Measurements from ENCODE around the gene STX1A. TPM values are rescaled to one million over a fixed set of nuclear protein-coding genes. Genes with fewer than 3 reads are reported as not detected.

Gene STX1A
- total RNA-seq, 4 donors from 2014 or later = 2.3 to 19.1 (median 11.0) TPM

- no peaks in the 10 kb centered on the region for H3K4me1 ChIP-seq
- no peaks in the 10 kb centered on the region for H3K36me3 ChIP-seq
- no peaks in the 10 kb centered on the region for H3K9me3 ChIP-seq
- no peak overlapping the region for H3K4me3 ChIP-seq
- TF ChIP-seq POLR2A (IDR thresholded peaks at IDR 0.05) = no peak
- TF ChIP-seq, protein P1, sequence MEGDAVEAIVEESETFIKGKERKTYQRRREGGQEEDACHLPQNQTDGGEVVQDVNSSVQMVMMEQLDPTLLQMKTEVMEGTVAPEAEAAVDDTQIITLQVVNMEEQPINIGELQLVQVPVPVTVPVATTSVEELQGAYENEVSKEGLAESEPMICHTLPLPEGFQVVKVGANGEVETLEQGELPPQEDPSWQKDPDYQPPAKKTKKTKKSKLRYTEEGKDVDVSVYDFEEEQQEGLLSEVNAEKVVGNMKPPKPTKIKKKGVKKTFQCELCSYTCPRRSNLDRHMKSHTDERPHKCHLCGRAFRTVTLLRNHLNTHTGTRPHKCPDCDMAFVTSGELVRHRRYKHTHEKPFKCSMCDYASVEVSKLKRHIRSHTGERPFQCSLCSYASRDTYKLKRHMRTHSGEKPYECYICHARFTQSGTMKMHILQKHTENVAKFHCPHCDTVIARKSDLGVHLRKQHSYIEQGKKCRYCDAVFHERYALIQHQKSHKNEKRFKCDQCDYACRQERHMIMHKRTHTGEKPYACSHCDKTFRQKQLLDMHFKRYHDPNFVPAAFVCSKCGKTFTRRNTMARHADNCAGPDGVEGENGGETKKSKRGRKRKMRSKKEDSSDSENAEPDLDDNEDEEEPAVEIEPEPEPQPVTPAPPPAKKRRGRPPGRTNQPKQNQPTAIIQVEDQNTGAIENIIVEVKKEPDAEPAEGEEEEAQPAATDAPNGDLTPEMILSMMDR (IDR thresholded peaks at IDR 0.05) = no peak
- peak in 1 of 2 donors; percentile 27 for DNase-seq
- no peak overlapping the region for H3K27ac ChIP-seq
- intact Hi-C loops (cut with DNase I; ENCODE audit: low total_unique reads) = no loop called here
- H3K27me3 ChIP-seq = no peaks in the 10 kb centered on the region
Measured at GRCh38 chr7:73742753-73743641, 23.5 kb upstream of the STX1A start.

- Histone ChIP-seq H3K27me3 (no peaks in the 10 kb centered on the region), H3K36me3 (no peaks in the 10 kb centered on the region), H3K9me3 (no peaks in the 10 kb centered on the region), H3K27ac (no peak overlapping the region), H3K4me1 (peaks cover 0 to 3% of the 10 kb centered on the region in 2 donors), H3K4me3 (no peak overlapping the region)
- TF ChIP-seq, protein P1 (IDR thresholded peaks at IDR 0.05) = no peak
- intact Hi-C loops (cut with DNase I; ENCODE audit: low total_unique reads) = no loop called here
- no peak for DNase-seq
Measured at GRCh38 chr7:73742338-73742752, 22.9 kb upstream of the STX1A start.

GRCh38 chr7:73741600-73741999 is 22.1 kb upstream of the STX1A start:
- no peaks in the 10 kb centered on the region for H3K9me3 ChIP-seq
- no peaks in the 10 kb centered on the region for H3K36me3 ChIP-seq
- H3K4me3 ChIP-seq = no peak overlapping the region
- intact Hi-C loops (cut with DNase I; ENCODE audit: low total_unique reads) = no loop called here
- peaks cover 0 to 3% of the 10 kb centered on the region in 2 donors for H3K4me1 ChIP-seq
- TF ChIP-seq, protein P1 (IDR thresholded peaks at IDR 0.05) = no peak
- TF ChIP-seq POLR2A (IDR thresholded peaks at IDR 0.05) = no peak
- no peak overlapping the region for H3K27ac ChIP-seq
- no peak for DNase-seq
- H3K27me3 ChIP-seq = no peaks in the 10 kb centered on the region

DNA sequence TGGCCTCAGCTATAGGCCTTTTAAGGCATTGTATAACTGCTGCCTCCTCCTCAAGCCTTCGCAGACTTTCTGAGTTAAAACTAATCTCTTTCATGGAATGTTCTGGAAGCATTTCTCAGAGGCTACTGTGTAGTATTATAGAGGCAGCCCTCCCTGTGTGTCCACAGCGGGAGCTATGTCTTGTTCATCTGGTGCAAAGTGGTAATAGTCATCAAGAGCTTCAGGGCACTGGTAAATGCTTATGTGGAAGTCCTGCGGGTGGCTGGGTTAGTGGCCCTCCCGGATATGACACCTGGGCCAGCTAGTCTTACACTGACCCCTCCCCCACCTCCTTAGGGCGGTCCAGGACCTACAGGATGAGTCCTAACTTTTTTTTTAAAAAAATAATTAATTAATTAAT is 21.3 kb upstream of the STX1A start:
- Histone ChIP-seq H3K9me3 (no peaks in the 10 kb centered on the region), H3K27ac (no peak overlapping the region), H3K4me3 (no peak overlapping the region), H3K4me1 (peaks cover 0 to 3% of the 10 kb centered on the region in 2 donors), H3K27me3 (no peaks in the 10 kb centered on the region), H3K36me3 (no peaks in the 10 kb centered on the region)
- TF ChIP-seq POLR2A (IDR thresholded peaks at IDR 0.05) = no peak
- TF ChIP-seq, protein P1 (IDR thresholded peaks at IDR 0.05) = no peak
- peak in 1 of 2 donors; percentile 31 for DNase-seq
- intact Hi-C loops (cut with DNase I; ENCODE audit: low total_unique reads) = no loop called here

GRCh38 chr7:73740212-73740611 is 20.7 kb upstream of the STX1A start:
- Histone ChIP-seq H3K27me3 (no peaks in the 10 kb centered on the region), H3K27ac (no peak overlapping the region), H3K4me3 (no peak overlapping the region), H3K9me3 (no peaks in the 10 kb centered on the region), H3K36me3 (no peaks in the 10 kb centered on the region), H3K4me1 (peaks cover 0 to 3% of the 10 kb centered on the region in 2 donors)
- intact Hi-C loops (cut with DNase I; ENCODE audit: low total_unique reads) = no loop called here
- no peak for DNase-seq
- TF ChIP-seq, protein P1 (IDR thresholded peaks at IDR 0.05) = no peak
- TF ChIP-seq POLR2A (IDR thresholded peaks at IDR 0.05) = no peak

Measured in uterus (tissue), 4 donors.